Sigmoid colon (tissue), 7 donors: ENCODE measurements around the gene PRKD1. TPM values are rescaled to one million over a fixed set of nuclear protein-coding genes. Genes with fewer than 3 reads are reported as not detected.

Source experiments
- DNase-seq: peaks from one replicate; pipeline ENCODE4 v3.0.0-alpha.2; 2019
- H3K27ac ChIP-seq, 4 donors: fragments of 200-600 bp; sonication (generic); one replicate each; pipeline ENCODE4 v1.5.1; 2016 to 2019; ENCODE audit warnings: mild to moderate bottlenecking in 1 of 4
- H3K27me3 ChIP-seq, 3 donors: fragments of 200-600 bp; sonication (generic); one replicate each; pipeline ENCODE4 v1.5.1; 2019; ENCODE audit warnings: mild to moderate bottlenecking in 1 of 3
- H3K36me3 ChIP-seq, 4 donors: fragments of 200-600 bp; sonication (generic); one replicate each; pipeline ENCODE4 v1.5.1; 2016 to 2019
- H3K4me1 ChIP-seq, 4 donors: fragments of 200-600 bp; sonication (generic); one replicate each; pipeline ENCODE4 v1.5.1; 2017 to 2019
- H3K4me3 ChIP-seq, 4 donors: fragments of 200-600 bp; sonication (generic); one replicate each; pipeline ENCODE4 v1.5.1; 2017 to 2019; ENCODE audit warnings: mild to moderate bottlenecking in 2 of 4, moderate library complexity in 1 of 4
- H3K9me3 ChIP-seq, 4 donors: fragments of 200-600 bp in 3 of 4; sonication (generic) in 3 of 4; one replicate each; pipeline versions ENCODE4 v1.5.1 to v1.6.1; 2013 to 2019
- EP300 ChIP-seq, 4 donors: sonication (generic); formaldehyde crosslinking; IDR thresholded peaks; one replicate each; pipeline ENCODE4 v1.6.1; 2017; ENCODE audit warnings: antibody characterized with exemption in 4 of 4
- POLR2A ChIP-seq, 2 donors: fragments of 450-650 bp; IDR thresholded peaks; one replicate each; pipeline ENCODE4 v1.6.1; 2016; ENCODE audit warnings: antibody characterized with exemption in 2 of 2, mild to moderate bottlenecking in 2 of 2, moderate library complexity in 2 of 2
- POLR2AphosphoS5 ChIP-seq, 4 donors: sonication (generic); formaldehyde crosslinking; IDR thresholded peaks; one replicate each; pipeline ENCODE4 v1.6.1; 2017; ENCODE audit warnings: antibody characterized with exemption in 4 of 4
- WGBS, 2 donors: extraction: QIAGEN DNeasy Blood & Tissue Kit; methylation state at CpG; one replicate each; pipeline ENCODE4 v1.1.7; 2013; 5-methylcytosine and 5-hydroxymethylcytosine counted together
- intact Hi-C: fragments of 100-400 bp; cut with DNase I; formaldehyde crosslinking; loops from one replicate; pipeline ENCODE4 v1.15.1; 2023
- polyA plus RNA-seq, 3 donors: library from polyadenylated mRNA; stranded (reverse); fragments of 200-250 nt; gene quantifications; one replicate each; pipeline ENCODE4 v1.2.3, GENCODE V29; 2013
- total RNA-seq, 4 donors: library from RNA; depleted of rRNA; stranded (reverse); fragments of >200 nt; gene quantifications; one replicate each; pipeline ENCODE4 v1.1.0, GENCODE V29; 2016
- TF ChIP-seq, protein P1 (sequence below), 4 experiments: fragments of 450-650 bp in 3 of 4; fragments of 200-600 bp in 1 of 4; IDR thresholded peaks; one replicate each; pipeline ENCODE4 v1.5.1; 2016 to 2019; ENCODE audit warnings: antibody characterized with exemption in 4 of 4, mild to moderate bottlenecking in 3 of 4, moderate library complexity in 2 of 4
- donor health status: healthy with polysubstance abuse.
- donor health status: Bipolar disorder and iron deficiency.
- donor health status: healthy.

PRKD1 gene
- total and polyA plus RNA-seq, 7 donors, result 0.46 to 27.1 (median 14.5) TPM

DNA sequence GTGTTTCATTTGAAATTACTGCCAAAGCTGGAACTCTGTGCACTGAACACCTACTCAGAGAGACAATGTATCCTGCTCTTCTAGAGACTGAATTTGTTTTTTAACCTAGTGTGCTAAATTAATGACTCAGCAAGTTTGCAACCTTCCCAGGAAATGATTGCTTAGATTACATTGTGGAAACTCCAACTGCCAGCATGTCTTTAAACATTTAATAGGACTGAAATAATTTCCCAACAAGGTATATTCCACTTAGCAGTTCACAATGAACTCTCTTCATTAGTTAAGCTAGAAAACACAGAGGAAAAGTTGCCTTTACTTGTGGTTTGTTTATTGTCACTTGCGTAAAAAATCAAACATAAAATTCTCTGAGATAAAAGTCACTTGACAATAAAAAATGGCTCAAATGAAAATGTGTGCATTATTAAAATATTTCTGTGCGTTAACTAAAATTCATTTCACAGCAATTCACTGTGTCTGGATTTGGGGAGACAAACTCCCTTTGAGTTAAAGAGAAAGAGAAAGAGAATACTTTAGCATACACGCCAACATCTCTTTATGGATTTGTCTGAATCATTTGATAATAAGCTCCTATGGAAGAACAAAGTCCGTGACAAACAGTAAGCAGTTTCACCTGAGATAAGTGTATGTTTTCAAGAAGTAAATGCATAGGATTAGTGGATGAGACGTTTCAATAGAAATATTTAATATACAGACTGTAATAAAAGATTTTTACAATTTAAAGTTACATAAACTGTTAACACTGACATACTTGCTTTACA lies 284.0 kb downstream of the PRKD1 start:
- intact Hi-C loops, result no loop called here
- 26 to 62% methylated on average over 5 of the region's 5 CpGs for WGBS, 2 donors
- Histone ChIP-seq H3K9me3 (peaks cover 0 to 11% (median 2%) of the 10 kb centered on the region in 4 donors), H3K36me3 (no peaks in the 10 kb centered on the region), H3K27me3 (no peaks in the 10 kb centered on the region), H3K4me1 (peaks cover 0 to 7% (median 1%) of the 10 kb centered on the region in 4 donors), H3K27ac (no peak overlapping the region), H3K4me3 (no peak overlapping the region)
- TF ChIP-seq POLR2AphosphoS5 (IDR thresholded peaks at IDR 0.05) (no peak), EP300 (IDR thresholded peaks at IDR 0.05) (no peak), POLR2A (IDR thresholded peaks at IDR 0.05) (no peak)
- TF ChIP-seq, protein P1, sequence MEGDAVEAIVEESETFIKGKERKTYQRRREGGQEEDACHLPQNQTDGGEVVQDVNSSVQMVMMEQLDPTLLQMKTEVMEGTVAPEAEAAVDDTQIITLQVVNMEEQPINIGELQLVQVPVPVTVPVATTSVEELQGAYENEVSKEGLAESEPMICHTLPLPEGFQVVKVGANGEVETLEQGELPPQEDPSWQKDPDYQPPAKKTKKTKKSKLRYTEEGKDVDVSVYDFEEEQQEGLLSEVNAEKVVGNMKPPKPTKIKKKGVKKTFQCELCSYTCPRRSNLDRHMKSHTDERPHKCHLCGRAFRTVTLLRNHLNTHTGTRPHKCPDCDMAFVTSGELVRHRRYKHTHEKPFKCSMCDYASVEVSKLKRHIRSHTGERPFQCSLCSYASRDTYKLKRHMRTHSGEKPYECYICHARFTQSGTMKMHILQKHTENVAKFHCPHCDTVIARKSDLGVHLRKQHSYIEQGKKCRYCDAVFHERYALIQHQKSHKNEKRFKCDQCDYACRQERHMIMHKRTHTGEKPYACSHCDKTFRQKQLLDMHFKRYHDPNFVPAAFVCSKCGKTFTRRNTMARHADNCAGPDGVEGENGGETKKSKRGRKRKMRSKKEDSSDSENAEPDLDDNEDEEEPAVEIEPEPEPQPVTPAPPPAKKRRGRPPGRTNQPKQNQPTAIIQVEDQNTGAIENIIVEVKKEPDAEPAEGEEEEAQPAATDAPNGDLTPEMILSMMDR (IDR thresholded peaks at IDR 0.05), result no peak
- DNase-seq, result no peak

DNA sequence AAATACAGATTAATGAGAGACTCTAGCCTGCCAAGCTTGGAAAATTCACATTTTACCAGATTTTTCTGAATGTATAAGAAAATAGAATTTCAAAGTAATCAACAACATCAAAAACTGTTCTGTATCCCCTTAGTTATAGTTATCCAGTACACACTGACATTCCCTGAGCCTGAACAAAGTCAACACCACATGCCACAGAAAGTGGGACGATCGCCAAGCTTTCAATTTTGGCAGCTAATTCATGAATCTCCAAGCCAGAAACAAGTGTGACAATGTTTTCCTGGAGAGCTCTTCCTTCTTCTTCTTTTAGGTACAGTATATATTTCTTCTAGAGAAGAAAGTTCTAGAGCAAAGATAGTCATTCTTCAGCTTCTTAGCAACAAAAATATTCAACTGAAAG lies 290.2 kb downstream of the PRKD1 start:
- Histone ChIP-seq H3K4me1 (peaks cover 0 to 13% (median 10%) of the 10 kb centered on the region in 4 donors), H3K36me3 (peaks cover 0 to 11% (median 0%) of the 10 kb centered on the region in 4 donors), H3K9me3 (no peaks in the 10 kb centered on the region), H3K27me3 (no peaks in the 10 kb centered on the region), H3K27ac (no peak overlapping the region), H3K4me3 (no peak overlapping the region)
- no peak for DNase-seq
- intact Hi-C loops, result no loop called here
- 26 to 28% methylated on average over 2 of the region's 2 CpGs for WGBS, 2 donors
- no peak for TF ChIP-seq EP300 (IDR thresholded peaks at IDR 0.05)
- no peak for TF ChIP-seq POLR2AphosphoS5 (IDR thresholded peaks at IDR 0.05)
- no peak for TF ChIP-seq POLR2A (IDR thresholded peaks at IDR 0.05)
- TF ChIP-seq, protein P1 (IDR thresholded peaks at IDR 0.05), result no peak

DNA sequence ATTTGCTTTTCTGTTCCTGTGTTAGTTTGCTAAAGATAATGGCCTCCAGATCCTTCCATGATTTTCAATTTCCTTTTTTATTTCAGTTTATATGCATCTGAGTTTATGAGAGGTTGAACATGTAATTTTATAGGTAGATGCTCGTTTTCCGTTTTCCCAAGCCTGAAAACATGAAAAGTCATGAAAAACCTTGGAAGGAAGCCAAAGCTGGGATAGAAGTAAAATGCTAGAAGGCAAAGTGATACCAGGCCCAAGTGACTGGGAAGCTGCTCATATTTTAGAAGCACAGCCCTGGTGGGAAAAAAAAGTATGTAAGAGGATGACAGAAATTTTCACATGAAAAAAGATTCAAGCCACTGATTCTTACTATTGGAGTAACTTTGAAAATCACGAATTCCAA lies 290.8 kb downstream of the PRKD1 start:
- Histone ChIP-seq H3K27ac (no peak overlapping the region), H3K9me3 (no peaks in the 10 kb centered on the region), H3K27me3 (no peaks in the 10 kb centered on the region), H3K36me3 (peaks cover 0 to 13% (median 0%) of the 10 kb centered on the region in 4 donors), H3K4me1 (peaks cover 0 to 13% (median 10%) of the 10 kb centered on the region in 4 donors), H3K4me3 (no peak overlapping the region)
- no peak for TF ChIP-seq POLR2A (IDR thresholded peaks at IDR 0.05)
- TF ChIP-seq, protein P1 (IDR thresholded peaks at IDR 0.05), result no peak
- no peak for TF ChIP-seq EP300 (IDR thresholded peaks at IDR 0.05)
- TF ChIP-seq POLR2AphosphoS5 (IDR thresholded peaks at IDR 0.05), result no peak
- intact Hi-C loops, result no loop called here
- no peak for DNase-seq
- WGBS, 2 donors, result 61 to 68% methylated on average over 3 of the region's 3 CpGs

DNA sequence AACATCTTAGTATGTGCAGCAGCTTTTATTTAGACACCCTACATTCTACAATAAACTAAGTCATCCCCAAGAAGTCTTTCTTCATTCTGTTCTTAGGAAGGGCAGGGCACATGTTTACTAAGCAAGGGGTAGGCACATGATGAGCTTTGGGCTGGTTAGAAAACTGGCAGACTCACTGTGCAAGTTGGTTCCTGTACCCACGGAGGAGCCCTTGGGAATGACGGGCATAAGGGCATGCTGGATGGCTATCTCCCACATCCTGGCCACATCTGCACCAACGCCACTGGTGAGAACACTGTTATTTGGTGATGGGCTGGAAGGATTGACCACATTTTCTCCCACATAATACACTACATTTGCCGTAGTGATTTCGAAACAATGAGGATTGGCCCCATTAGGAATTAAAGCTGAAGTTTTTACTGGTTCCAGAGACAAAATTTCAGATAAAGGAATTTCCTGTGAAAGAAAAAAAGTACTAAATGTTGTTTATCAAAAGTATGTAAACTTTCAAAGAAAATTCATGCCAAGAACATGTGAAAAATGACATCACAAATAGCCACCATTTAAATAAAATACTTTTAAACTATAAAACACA lies 297.0 kb downstream of the PRKD1 start:
- H3K9me3 ChIP-seq, result no peaks in the 10 kb centered on the region
- DNase-seq, result no peak
- H3K4me1 ChIP-seq, result no peaks in the 10 kb centered on the region
- WGBS, 2 donors, result 82 to 88% methylated on average over 5 of the region's 5 CpGs
- intact Hi-C loops, result no loop called here
- H3K4me3 ChIP-seq, result no peak overlapping the region
- H3K27me3 ChIP-seq, result no peaks in the 10 kb centered on the region
- TF ChIP-seq POLR2A (IDR thresholded peaks at IDR 0.05) (no peak), EP300 (IDR thresholded peaks at IDR 0.05) (no peak), POLR2AphosphoS5 (IDR thresholded peaks at IDR 0.05) (no peak)
- TF ChIP-seq, protein P1 (IDR thresholded peaks at IDR 0.05), result no peak
- no peak overlapping the region for H3K27ac ChIP-seq
- peaks cover 0 to 16% (median 0%) of the 10 kb centered on the region in 4 donors for H3K36me3 ChIP-seq
